Measurements from ENCODE around the gene MRPL17. TPM values are rescaled to one million over a fixed set of nuclear protein-coding genes. Genes with fewer than 3 reads are reported as not detected.

Gene MRPL17
- 33.7 and 54.8 TPM in 2 replicates for total RNA-seq

GRCh38 chr11:6682936-6683861 lies at the start of gene MRPL17:
Gene MRPL17 (minus strand): TSS chr11:6683340. CDS start chr11:6683296, 44 bp downstream.

DNA sequence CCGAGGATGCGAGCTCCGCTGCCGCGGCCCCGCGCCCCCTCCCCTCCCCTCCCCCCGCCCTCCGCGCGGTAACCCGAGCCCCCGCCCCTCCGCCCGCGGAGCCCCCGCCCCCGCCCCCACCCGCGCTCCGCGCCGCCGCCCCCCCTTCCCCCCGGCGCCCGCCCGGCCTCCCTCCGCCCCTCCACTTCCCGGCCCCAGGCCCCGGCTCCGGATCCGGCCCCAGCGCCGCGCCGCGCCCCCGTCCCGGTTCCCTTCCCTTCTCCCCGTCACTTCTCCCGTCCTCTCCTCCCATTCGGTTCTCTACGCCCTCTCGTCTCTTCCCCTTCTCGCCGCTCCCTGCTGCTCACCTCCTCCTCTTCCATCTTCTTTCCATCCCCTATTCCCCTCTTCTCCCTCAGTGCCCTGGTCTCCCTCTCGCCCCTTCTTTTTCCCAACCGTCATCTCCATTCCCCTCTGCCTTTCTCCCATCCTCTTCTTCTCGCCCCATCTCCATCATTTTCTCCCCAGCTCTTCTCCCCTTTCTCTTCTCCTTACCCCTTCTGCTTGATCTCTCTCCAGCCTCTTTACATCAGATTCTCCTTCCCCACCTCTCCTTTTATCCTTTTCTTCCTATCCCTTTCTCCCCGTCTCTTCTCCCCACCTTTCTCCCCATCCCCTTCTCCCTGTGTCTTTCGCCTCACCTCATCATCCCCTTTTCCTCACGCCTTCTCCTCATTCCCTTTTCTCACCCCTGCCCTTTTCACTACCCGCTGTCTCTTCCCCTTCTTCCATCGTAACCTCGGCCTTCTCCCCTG lies 27.2 kb downstream of the MRPL17 start, which contains the start of gene DCHS1:
Gene DCHS1, minus strand, starts transcription at position 20 of the 794 bp plus-strand sequence. CDS start 14,196 bp downstream, outside the sequence.

Other genes with a start within 250 kb of the MRPL17 start
- 0.38 and 0.65 TPM in 2 replicates for gene HPX, start 242.4 kb downstream of the MRPL17 start, total RNA-seq
- 13.0 and 16.6 TPM in 2 replicates for gene TRIM3, start 209.4 kb downstream of the MRPL17 start, total RNA-seq
- 53.0 TPM in 2 replicates for gene ARFIP2, start 202.0 kb downstream of the MRPL17 start, total RNA-seq
- gene TIMM10B, start 201.8 kb downstream of the MRPL17 start, total RNA-seq = 26.2 and 42.4 TPM in 2 replicates
- gene DNHD1, start 186.1 kb downstream of the MRPL17 start, total RNA-seq = 0.33 and 2.2 TPM in 2 replicates
- gene RRP8, start 79.7 kb downstream of the MRPL17 start, total RNA-seq = 6.7 and 13.0 TPM in 2 replicates
- gene ILK, start 79.6 kb downstream of the MRPL17 start, total RNA-seq = 183 and 288 TPM in 2 replicates
- gene TAF10, start 71.1 kb downstream of the MRPL17 start, total RNA-seq = 82.3 and 97.0 TPM in 2 replicates
- gene TPP1, start 63.9 kb downstream of the MRPL17 start, total RNA-seq = 49.5 and 166 TPM in 2 replicates
- 3.1 and 17.2 TPM in 2 replicates for gene DCHS1, start 27.5 kb downstream of the MRPL17 start, total RNA-seq
- under 0.01 and 0.13 TPM in 2 replicates for gene OR2AG2, start 88.6 kb upstream of the MRPL17 start, total RNA-seq
- not detected in 2 replicates for gene OR2AG1, start 99.7 kb upstream of the MRPL17 start, total RNA-seq
- gene OR6A2, start 116.3 kb upstream of the MRPL17 start, total RNA-seq = not detected in 2 replicates
- not detected in 2 replicates for gene OR10A5, start 162.3 kb upstream of the MRPL17 start, total RNA-seq
- gene OR10A2, start 179.7 kb upstream of the MRPL17 start, total RNA-seq = not detected in 2 replicates
- gene OR10A4, start 193.3 kb upstream of the MRPL17 start, total RNA-seq = not detected in 2 replicates
- gene OR2D2, start 209.2 kb upstream of the MRPL17 start, total RNA-seq = not detected in 2 replicates
- not detected in 2 replicates for gene OR2D3, start 237.7 kb upstream of the MRPL17 start, total RNA-seq
- gene ZNF215, start 243.1 kb upstream of the MRPL17 start, total RNA-seq = 2.0 and 2.3 TPM in 2 replicates